ENCODE results near the gene CDCA3. TPM values are rescaled to one million over a fixed set of nuclear protein-coding genes. Genes with fewer than 3 reads are reported as not detected.

Gene CDCA3
- total RNA-seq, 1 donor from 2014 or later: 36.1 TPM

GRCh38 chr12:6830999-6831398 is 20.1 kb downstream of the CDCA3 start:
- peak overlapping the region; percentile 33 for H3K4me3 Mint-ChIP-seq (ENCODE audit: low read depth)
- H3K27me3 Mint-ChIP-seq: peaks cover 14% of the 10 kb centered on the region
- TF ChIP-seq, protein P1, sequence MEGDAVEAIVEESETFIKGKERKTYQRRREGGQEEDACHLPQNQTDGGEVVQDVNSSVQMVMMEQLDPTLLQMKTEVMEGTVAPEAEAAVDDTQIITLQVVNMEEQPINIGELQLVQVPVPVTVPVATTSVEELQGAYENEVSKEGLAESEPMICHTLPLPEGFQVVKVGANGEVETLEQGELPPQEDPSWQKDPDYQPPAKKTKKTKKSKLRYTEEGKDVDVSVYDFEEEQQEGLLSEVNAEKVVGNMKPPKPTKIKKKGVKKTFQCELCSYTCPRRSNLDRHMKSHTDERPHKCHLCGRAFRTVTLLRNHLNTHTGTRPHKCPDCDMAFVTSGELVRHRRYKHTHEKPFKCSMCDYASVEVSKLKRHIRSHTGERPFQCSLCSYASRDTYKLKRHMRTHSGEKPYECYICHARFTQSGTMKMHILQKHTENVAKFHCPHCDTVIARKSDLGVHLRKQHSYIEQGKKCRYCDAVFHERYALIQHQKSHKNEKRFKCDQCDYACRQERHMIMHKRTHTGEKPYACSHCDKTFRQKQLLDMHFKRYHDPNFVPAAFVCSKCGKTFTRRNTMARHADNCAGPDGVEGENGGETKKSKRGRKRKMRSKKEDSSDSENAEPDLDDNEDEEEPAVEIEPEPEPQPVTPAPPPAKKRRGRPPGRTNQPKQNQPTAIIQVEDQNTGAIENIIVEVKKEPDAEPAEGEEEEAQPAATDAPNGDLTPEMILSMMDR (IDR thresholded peaks at IDR 0.05; ENCODE audit: unreplicated experiment): no peak
- DNase-seq (ENCODE audit: low spot score, unreplicated experiment): no peak
- H3K36me3 Mint-ChIP-seq (ENCODE audit: insufficient read depth): peaks cover 8% of the 10 kb centered on the region
- no peaks in the 10 kb centered on the region for H3K9me3 Mint-ChIP-seq (ENCODE audit: low read depth)
- H3K4me1 Mint-ChIP-seq (ENCODE audit: low read depth): peaks cover 8% of the 10 kb centered on the region
- H3K27ac Mint-ChIP-seq: no peak overlapping the region

GRCh38 chr12:6830286-6830890 is 20.7 kb downstream of the CDCA3 start:
- DNase-seq (ENCODE audit: low spot score, unreplicated experiment): no peak
- H3K4me1 Mint-ChIP-seq (ENCODE audit: low read depth): peaks cover 6% of the 10 kb centered on the region

DNA sequence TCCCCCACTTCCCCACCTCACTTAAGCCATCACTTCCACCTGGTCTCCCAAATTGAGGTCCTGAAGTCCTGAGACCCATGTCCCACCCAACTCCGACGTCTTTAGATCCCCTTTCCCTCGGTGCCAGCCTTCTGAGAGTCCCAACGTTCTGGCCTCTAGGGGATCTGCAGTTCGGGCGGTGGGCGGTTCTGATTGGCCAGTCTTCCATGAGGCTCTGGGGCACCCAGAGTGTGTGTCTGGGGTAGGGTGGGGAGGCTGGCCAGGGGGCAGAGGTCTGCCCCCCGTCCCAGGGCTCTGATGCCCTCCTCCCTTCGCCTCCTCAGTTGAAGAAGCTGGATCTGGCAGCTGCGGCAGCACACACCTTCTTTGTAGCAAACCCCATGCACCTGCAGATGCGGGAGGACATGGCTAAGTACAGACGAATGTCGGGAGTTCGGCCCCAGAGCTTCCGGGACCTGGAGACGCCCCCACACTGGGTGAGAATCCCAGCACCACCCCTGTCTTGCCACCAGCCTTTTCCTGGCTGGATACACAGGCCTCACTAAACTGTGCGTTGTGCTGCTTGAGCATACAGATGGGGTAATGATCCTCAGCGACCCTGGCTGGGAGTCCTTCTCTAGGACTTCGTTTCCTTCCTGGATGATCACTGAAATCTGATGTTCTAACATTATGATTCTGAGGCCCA is 21.4 kb downstream of the CDCA3 start:
- Mint-ChIP-seq H3K4me1 (ENCODE audit: low read depth) (peaks cover 6% of the 10 kb centered on the region), H3K4me3 (ENCODE audit: low read depth) (peak overlapping the region; percentile 87), H3K9me3 (ENCODE audit: low read depth) (no peaks in the 10 kb centered on the region), H3K27me3 (peaks cover 27% of the 10 kb centered on the region), H3K27ac (peak overlapping the region; percentile 89), H3K36me3 (ENCODE audit: insufficient read depth) (peaks cover 7% of the 10 kb centered on the region)
- DNase-seq (ENCODE audit: low spot score, unreplicated experiment): no peak
- TF ChIP-seq, protein P1 (IDR thresholded peaks at IDR 0.05; ENCODE audit: unreplicated experiment): peak; percentile 32

More at GRCh38 chr12:6830286-6830890, 20.7 kb downstream of the CDCA3 start:
- peak overlapping the region; percentile 87 for H3K4me3 Mint-ChIP-seq (ENCODE audit: low read depth)
- H3K36me3 Mint-ChIP-seq (ENCODE audit: insufficient read depth): peaks cover 7% of the 10 kb centered on the region
- no peaks in the 10 kb centered on the region for H3K9me3 Mint-ChIP-seq (ENCODE audit: low read depth)
- no peak overlapping the region for H3K27ac Mint-ChIP-seq
- TF ChIP-seq, protein P1 (IDR thresholded peaks at IDR 0.05; ENCODE audit: unreplicated experiment): no peak
- peaks cover 20% of the 10 kb centered on the region for H3K27me3 Mint-ChIP-seq

- H3K4me3 Mint-ChIP-seq (ENCODE audit: low read depth): peak overlapping the region; percentile 87
- peaks cover 33% of the 10 kb centered on the region for H3K27me3 Mint-ChIP-seq
- TF ChIP-seq, protein P1 (IDR thresholded peaks at IDR 0.05; ENCODE audit: unreplicated experiment): no peak
- DNase-seq (ENCODE audit: low spot score, unreplicated experiment): no peak
- peaks cover 5% of the 10 kb centered on the region for H3K36me3 Mint-ChIP-seq (ENCODE audit: insufficient read depth)
- no peaks in the 10 kb centered on the region for H3K9me3 Mint-ChIP-seq (ENCODE audit: low read depth)
- peak overlapping the region; percentile 89 for H3K27ac Mint-ChIP-seq
- H3K4me1 Mint-ChIP-seq (ENCODE audit: low read depth): peaks cover 6% of the 10 kb centered on the region
Measured at GRCh38 chr12:6828781-6829535, 22.1 kb downstream of the CDCA3 start.
